Parathyroid adenoma (tissue), 2 donors: ENCODE data around the gene LCN6.

Source experiments
- H2AFZ ChIP-seq: fragments of 300-600 bp; sonication (generic); one replicate; pipeline ENCODE4 v1.7.0; 2017; ENCODE audit warnings: antibody characterized with exemption, mild to moderate bottlenecking
- H3K27ac ChIP-seq: fragments of 300-600 bp; sonication (generic); one replicate; pipeline ENCODE4 v1.7.0; 2017
- H3K27me3 ChIP-seq: fragments of 300-600 bp; sonication (generic); one replicate; pipeline ENCODE4 v1.7.0; 2017; ENCODE audit warnings: low read length; ENCODE audit not compliant: control insufficient read depth, insufficient read depth
- H3K36me3 ChIP-seq: fragments of 300-600 bp; sonication (generic); one replicate; pipeline ENCODE4 v1.7.0; 2017; ENCODE audit warnings: low read length; ENCODE audit not compliant: control insufficient read depth, insufficient read depth
- H3K4me1 ChIP-seq: fragments of 300-600 bp; sonication (generic); one replicate; pipeline ENCODE4 v1.7.0; 2017; ENCODE audit warnings: control low read depth
- H3K4me2 ChIP-seq: fragments of 300-600 bp; sonication (generic); one replicate; pipeline ENCODE4 v1.7.0; 2017; ENCODE audit warnings: low read length
- H3K4me3 ChIP-seq: fragments of 300-600 bp; sonication (generic); one replicate; pipeline ENCODE4 v1.7.0; 2017; ENCODE audit warnings: low read depth, low read length
- H3K79me2 ChIP-seq: fragments of 300-600 bp; sonication (generic); one replicate; pipeline ENCODE4 v1.7.0; 2017; ENCODE audit warnings: control low read depth
- H3K9ac ChIP-seq: fragments of 300-600 bp; sonication (generic); one replicate; pipeline ENCODE4 v1.7.0; 2017; ENCODE audit warnings: mild to moderate bottlenecking
- H3K9me3 ChIP-seq: fragments of 300-600 bp; sonication (generic); one replicate; pipeline ENCODE4 v1.7.0; 2017; ENCODE audit warnings: low read length; ENCODE audit not compliant: control insufficient read depth
- CTCF ChIP-seq: fragments of 300-600 bp; sonication (generic); IDR thresholded peaks from one replicate; pipeline ENCODE4 v1.7.0; 2017; ENCODE audit warnings: antibody characterized with exemption, mild to moderate bottlenecking
- donor health status: primary hyperparathyroidism.

Gene LCN6

DNA sequence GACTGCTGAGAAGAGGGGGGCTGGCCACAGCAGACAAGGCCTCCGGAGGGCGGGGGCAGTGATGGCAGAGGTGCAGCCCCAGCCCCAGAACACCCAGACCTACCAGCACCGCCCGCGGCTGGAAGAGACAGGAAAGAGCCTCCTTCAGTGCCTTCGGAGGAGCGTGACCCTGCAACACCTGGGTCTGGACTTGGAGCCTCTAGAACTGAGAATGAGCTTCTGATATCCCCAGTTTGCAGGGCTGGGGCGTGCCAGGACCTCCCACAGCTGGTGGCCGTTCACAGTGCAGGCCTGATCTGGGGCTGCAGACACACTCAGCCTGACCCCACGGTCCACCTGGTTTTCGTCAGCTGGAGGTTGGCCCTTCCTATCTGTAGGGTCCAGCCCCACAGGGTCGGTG lies 14.7 kb downstream of the LCN6 start:
- Histone ChIP-seq H3K9me3 (no peaks in the 10 kb centered on the region), H3K9ac (no peak overlapping the region), H3K27ac (no peak overlapping the region), H3K4me1 (no peaks in the 10 kb centered on the region), H3K36me3 (no peaks in the 10 kb centered on the region), H3K79me2 (no peaks in the 10 kb centered on the region), H3K4me3 (no peak overlapping the region), H3K4me2 (no peak overlapping the region), H2AFZ (no peak overlapping the region), H3K27me3 (no peaks in the 10 kb centered on the region)
- no peak for TF ChIP-seq CTCF

DNA sequence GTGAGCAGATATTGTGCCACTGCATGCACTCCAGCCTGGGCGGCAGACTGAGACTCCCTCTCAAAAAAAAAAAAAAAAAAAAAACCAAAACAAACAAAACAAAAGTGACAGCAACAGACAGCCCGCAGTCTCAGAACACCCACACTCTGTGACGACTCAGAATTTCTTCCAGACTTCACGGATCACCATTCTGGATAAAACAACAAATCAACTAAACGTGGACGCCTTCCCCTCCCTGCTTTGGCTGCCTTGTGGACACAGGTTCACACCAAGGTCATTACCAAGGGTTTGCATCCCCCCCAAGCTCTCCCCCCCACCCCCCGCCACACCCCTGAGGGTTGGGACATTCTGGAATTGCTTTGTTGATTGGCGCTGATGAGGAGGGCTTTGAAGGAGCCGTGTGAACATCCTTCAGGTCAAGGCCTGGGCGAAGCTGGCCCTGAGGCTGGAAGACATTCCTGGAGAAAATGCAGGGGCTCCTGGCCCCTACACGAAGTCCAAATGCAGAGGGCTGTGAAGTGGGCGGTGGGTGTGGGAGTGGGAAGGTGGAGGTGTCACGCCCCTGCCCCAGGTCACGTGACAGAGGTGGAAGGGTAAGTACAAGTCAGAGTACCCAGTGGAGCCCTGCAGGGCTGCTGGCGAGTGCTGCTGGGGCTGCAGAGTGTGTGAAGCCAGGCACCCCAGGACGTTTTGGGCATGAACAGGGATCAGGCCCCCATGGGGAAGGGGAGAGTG lies 15.7 kb downstream of the LCN6 start:
- Histone ChIP-seq H3K4me3 (no peak overlapping the region), H3K27me3 (no peaks in the 10 kb centered on the region), H3K9ac (no peak overlapping the region), H2AFZ (no peak overlapping the region), H3K4me1 (no peaks in the 10 kb centered on the region), H3K4me2 (no peak overlapping the region), H3K79me2 (no peaks in the 10 kb centered on the region), H3K36me3 (no peaks in the 10 kb centered on the region), H3K9me3 (no peaks in the 10 kb centered on the region), H3K27ac (no peak overlapping the region)
- TF ChIP-seq CTCF: no peak

- peaks cover 2% of the 10 kb centered on the region for H3K79me2 ChIP-seq
- H3K36me3 ChIP-seq: no peaks in the 10 kb centered on the region
- no peaks in the 10 kb centered on the region for H3K27me3 ChIP-seq
- no peak overlapping the region for H3K27ac ChIP-seq
- H3K4me3 ChIP-seq: no peak overlapping the region
- H3K4me2 ChIP-seq: no peak overlapping the region
- no peak overlapping the region for H2AFZ ChIP-seq
- H3K9me3 ChIP-seq: no peaks in the 10 kb centered on the region
- H3K4me1 ChIP-seq: peaks cover 2% of the 10 kb centered on the region
- H3K9ac ChIP-seq: no peak overlapping the region
- no peak for TF ChIP-seq CTCF
Observed at GRCh38 chr9:136729926-136730325, 18.4 kb downstream of the LCN6 start.

DNA sequence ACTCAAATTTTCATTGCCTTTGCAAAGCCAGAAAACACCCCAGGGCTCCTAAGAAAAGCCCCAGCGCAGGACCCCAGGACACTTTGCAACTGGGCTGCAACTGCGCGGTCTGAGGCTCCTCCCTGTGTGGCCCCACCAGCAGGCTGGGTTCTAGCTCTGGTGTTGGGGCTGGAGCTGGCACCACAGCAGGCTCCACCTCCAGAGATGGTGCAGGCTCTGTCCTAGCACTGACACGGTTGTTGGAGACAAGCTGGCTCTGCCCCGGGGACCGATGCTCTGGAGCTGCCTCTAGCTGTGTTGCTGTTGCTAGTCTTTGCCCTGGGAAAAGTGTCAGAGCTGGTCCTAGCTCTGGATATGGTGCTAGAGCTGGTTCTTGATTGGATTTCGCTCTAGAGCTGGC lies 19.2 kb downstream of the LCN6 start:
- H3K9me3 ChIP-seq: no peaks in the 10 kb centered on the region
- H3K27ac ChIP-seq: no peak overlapping the region
- no peaks in the 10 kb centered on the region for H3K27me3 ChIP-seq
- H3K4me2 ChIP-seq: no peak overlapping the region
- peaks cover 2% of the 10 kb centered on the region for H3K4me1 ChIP-seq
- H3K79me2 ChIP-seq: peaks cover 2% of the 10 kb centered on the region
- no peak overlapping the region for H3K9ac ChIP-seq
- H3K4me3 ChIP-seq: no peak overlapping the region
- H3K36me3 ChIP-seq: no peaks in the 10 kb centered on the region
- H2AFZ ChIP-seq: peak overlapping the region; percentile 78
- TF ChIP-seq CTCF: no peak

- H3K9me3 ChIP-seq: no peaks in the 10 kb centered on the region
- TF ChIP-seq CTCF: no peak
- H3K79me2 ChIP-seq: peaks cover 2% of the 10 kb centered on the region
- H3K4me3 ChIP-seq: peak overlapping the region; percentile 93
- H3K36me3 ChIP-seq: no peaks in the 10 kb centered on the region
- H3K4me1 ChIP-seq: peaks cover 2% of the 10 kb centered on the region
- peak overlapping the region; percentile 78 for H2AFZ ChIP-seq
- H3K27ac ChIP-seq: no peak overlapping the region
- H3K27me3 ChIP-seq: no peaks in the 10 kb centered on the region
- H3K9ac ChIP-seq: no peak overlapping the region
- H3K4me2 ChIP-seq: peak overlapping the region; percentile 98
Observed at GRCh38 chr9:136728548-136729123, 19.7 kb downstream of the LCN6 start.
